BJ (cell line): ENCODE results near the gene OXTR. TPM values are rescaled to one million over a fixed set of nuclear protein-coding genes. Genes with fewer than 3 reads are reported as not detected.

Experiments
- CTCF ChIA-PET: fragments of 350-600 bp; formaldehyde crosslinking; extraction: SDS; loops from one replicate; lab custom pipeline; 2021; ENCODE audit warnings: antibody characterized with exemption, inconsistent platforms; lab: Yijun Ruan, JAX
- POLR2A ChIA-PET: fragments of 300-600 bp; sonication (Branson Sonifier 250); formaldehyde crosslinking; extraction: SDS; loops from one replicate; lab custom pipeline; 2021; ENCODE audit warnings: antibody characterized with exemption; lab: Charles Lee
- DNase-seq: peaks from one replicate; pipeline ENCODE4 v3.0.0-alpha.2; 2011; ENCODE audit warnings: low read depth
- H3K27me3 ChIP-seq: 2 replicates; pipeline ENCODE4 v1.6.0; 2011; ENCODE audit warnings: low read length; ENCODE audit not compliant: control insufficient read depth, insufficient read depth
- H3K36me3 ChIP-seq: 2 replicates; pipeline ENCODE4 v1.5.1; 2011; ENCODE audit warnings: low read length; ENCODE audit not compliant: control insufficient read depth, insufficient read depth
- H3K4me3 ChIP-seq: 2 replicates; pipeline ENCODE4 v1.5.1; 2011; ENCODE audit warnings: low read depth, mild to moderate bottlenecking, control low read depth, low read length
- CTCF ChIP-seq: IDR thresholded peaks from 2 replicates; pipeline ENCODE4 v1.5.1; 2011; ENCODE audit warnings: low read depth, mild to moderate bottlenecking, control low read depth, inconsistent platforms, low read length, moderate library complexity; ENCODE audit not compliant: insufficient read depth
- polyA plus RNA-seq: library from polyadenylated mRNA; depleted of rRNA; stranded (reverse); fragments of >200 nt; gene quantifications from 2 replicates; pipeline ENCODE4 v1.2.3, GENCODE V29; 2011

OXTR gene
- polyA plus RNA-seq, 1 experiment = 195 TPM

GRCh38 chr3:8712908-8713255, 56.5 kb downstream of the OXTR start:
- no peak overlapping the region for H3K4me3 ChIP-seq
- no peak for DNase-seq
- ChIA-PET POLR2A (interaction anchor here (0.5 to 0.6 kb wide), 6 partner anchors 27 to 684 kb away, joined by 3 to 5 read pairs (median 4); no protein-coding TSS in a partner anchor), CTCF (interaction anchor here (0.8 to 1.9 kb wide), 4 partner anchors 9 to 56 kb away, joined by 3 to 8 read pairs (median 3); no protein-coding TSS in a partner anchor)
- H3K27me3 ChIP-seq = no peaks in the 10 kb centered on the region
- H3K36me3 ChIP-seq = no peaks in the 10 kb centered on the region
- TF ChIP-seq CTCF = no peak

- no peak overlapping the region for H3K4me3 ChIP-seq
- DNase-seq = peak; percentile 57
- CTCF ChIA-PET = interaction anchor here (0.5 to 1.9 kb wide), 5 partner anchors 8 to 113 kb away, joined by 3 to 8 read pairs (median 3); no protein-coding TSS in a partner anchor
- no peak for TF ChIP-seq CTCF
- no peaks in the 10 kb centered on the region for H3K27me3 ChIP-seq
- POLR2A ChIA-PET = interaction anchor here (0.5 to 0.7 kb wide), 8 partner anchors 15 to 685 kb away, joined by 3 to 5 read pairs (median 4); no protein-coding TSS in a partner anchor
- H3K36me3 ChIP-seq = no peaks in the 10 kb centered on the region
Observed at GRCh38 chr3:8712045-8712907, 57.1 kb downstream of the OXTR start.

GRCh38 chr3:8709801-8710507, 59.5 kb downstream of the OXTR start:
- TF ChIP-seq CTCF = no peak
- CTCF ChIA-PET = no interaction called here
- H3K36me3 ChIP-seq = no peaks in the 10 kb centered on the region
- DNase-seq = no peak
- no peak overlapping the region for H3K4me3 ChIP-seq
- POLR2A ChIA-PET = interaction anchor here (0.6 kb wide), 1 partner anchor 30 kb away, joined by 3 read pairs; no protein-coding TSS in a partner anchor
- H3K27me3 ChIP-seq = no peaks in the 10 kb centered on the region

- no peak overlapping the region for H3K4me3 ChIP-seq
- no peak for TF ChIP-seq CTCF
- no peaks in the 10 kb centered on the region for H3K27me3 ChIP-seq
- no peak for DNase-seq
- ChIA-PET POLR2A (no interaction called here), CTCF (no interaction called here)
- H3K36me3 ChIP-seq = no peaks in the 10 kb centered on the region
Observed at GRCh38 chr3:8709287-8709686, 60.1 kb downstream of the OXTR start.

- Histone ChIP-seq H3K4me3 (no peak overlapping the region), H3K27me3 (no peaks in the 10 kb centered on the region), H3K36me3 (no peaks in the 10 kb centered on the region)
- POLR2A ChIA-PET = no interaction called here
- no peak for DNase-seq
- no peak for TF ChIP-seq CTCF
- CTCF ChIA-PET = no interaction called here
Observed at GRCh38 chr3:8705575-8705974, 63.8 kb downstream of the OXTR start.
